BJ (cell line): Measurements from ENCODE around the gene BROX. TPM values are rescaled to one million over a fixed set of nuclear protein-coding genes. Genes with fewer than 3 reads are reported as not detected.
A peak's percentile ranks its signal among the peaks of the same experiment; 100 is the strongest.
"Not testable (repeated sequence)": the region's sequence is repeated elsewhere in the genome, so short reads cannot be mapped to it uniquely, and the experiment has no call there.

ENCODE experiments used
- CTCF ChIA-PET: fragments of 350-600 bp; formaldehyde crosslinking; extraction: SDS; loops from one replicate; lab custom pipeline; 2021; ENCODE audit warnings: antibody characterized with exemption, inconsistent platforms; lab: Yijun Ruan, JAX
- POLR2A ChIA-PET: fragments of 300-600 bp; sonication (Branson Sonifier 250); formaldehyde crosslinking; extraction: SDS; loops from one replicate; lab custom pipeline; 2021; ENCODE audit warnings: antibody characterized with exemption; lab: Charles Lee
- DNase-seq: peaks from one replicate; pipeline ENCODE4 v3.0.0-alpha.2; 2011; ENCODE audit warnings: low read depth
- H3K27me3 ChIP-seq: 2 replicates; pipeline ENCODE4 v1.6.0; 2011; ENCODE audit warnings: low read length; ENCODE audit not compliant: control insufficient read depth, insufficient read depth
- H3K36me3 ChIP-seq: 2 replicates; pipeline ENCODE4 v1.5.1; 2011; ENCODE audit warnings: low read length; ENCODE audit not compliant: control insufficient read depth, insufficient read depth
- H3K4me3 ChIP-seq: 2 replicates; pipeline ENCODE4 v1.5.1; 2011; ENCODE audit warnings: low read depth, mild to moderate bottlenecking, control low read depth, low read length
- CTCF ChIP-seq: IDR thresholded peaks from 2 replicates; pipeline ENCODE4 v1.5.1; 2011; ENCODE audit warnings: low read depth, mild to moderate bottlenecking, control low read depth, inconsistent platforms, low read length, moderate library complexity; ENCODE audit not compliant: insufficient read depth
- polyA minus RNA-seq: library from RNA; depleted of rRNA, polyadenylated mRNA; stranded (reverse); fragments of >200 nt; gene quantifications from 2 replicates; pipeline ENCODE4 v1.2.3, GENCODE V29; 2011; rRNA and poly(A)+ RNA removed
- polyA plus RNA-seq: library from polyadenylated mRNA; depleted of rRNA; stranded (reverse); fragments of >200 nt; gene quantifications from 2 replicates; pipeline ENCODE4 v1.2.3, GENCODE V29; 2011; rRNA removed

The BROX gene
- polyA plus RNA-seq (2.6 and 6.4 TPM in 2 replicates), polyA minus RNA-seq (4.7 and 11.2 TPM in 2 replicates)

- POLR2A ChIA-PET = no interaction called here
- CTCF ChIA-PET = interaction anchor here (0.6 to 1.6 kb wide), 3 partner anchors 9 to 247 kb away, joined by 3 to 5 read pairs (median 3); no protein-coding TSS in a partner anchor
- peak within 1 kb of the TSS; percentile 83 for H3K4me3 ChIP-seq
Observed at GRCh38 chr1:222712253-222713090, at the start of gene BROX, which contains the start of gene AIDA. TSS of gene BROX (plus strand) at chr1:222712564. CDS start at chr1:222715700, 3,136 bp downstream. TSS of gene AIDA (minus strand) at chr1:222712491. CDS start at chr1:222712317, 174 bp downstream.

GRCh38 chr1:222663431-222663934 is 48.9 kb upstream of the BROX start:
- no peak overlapping the region for H3K4me3 ChIP-seq
- ChIA-PET CTCF (no interaction called here), POLR2A (no interaction called here)
- peaks cover 15% of the 10 kb centered on the region for H3K36me3 ChIP-seq
- no peak for TF ChIP-seq CTCF
- no peak for DNase-seq
- no peaks in the 10 kb centered on the region for H3K27me3 ChIP-seq

More at GRCh38 chr1:222712253-222713090, at the start of gene BROX, which contains the start of gene AIDA:
- peak; percentile 17 for DNase-seq
- TF ChIP-seq CTCF = no peak
- 0 out of 2 replicates have a peak, but pooled peaks cover 5% of the 10 kb centered on the region for H3K36me3 ChIP-seq
- no peaks in the 10 kb centered on the region for H3K27me3 ChIP-seq

GRCh38 chr1:222665964-222666363 is 46.4 kb upstream of the BROX start:
- DNase-seq = no peak
- H3K36me3 ChIP-seq = peaks cover 15% of the 10 kb centered on the region
- H3K4me3 ChIP-seq = no peak overlapping the region
- no peaks in the 10 kb centered on the region for H3K27me3 ChIP-seq
- no peak for TF ChIP-seq CTCF
- ChIA-PET CTCF (interaction anchor here (0.7 kb wide), 1 partner anchor 21 kb away, joined by 3 read pairs; no protein-coding TSS in a partner anchor), POLR2A (no interaction called here)

- POLR2A ChIA-PET, CTCF ChIA-PET, H3K27me3 ChIP-seq, DNase-seq, H3K4me3 ChIP-seq: not testable (repeated sequence)
- H3K36me3 ChIP-seq = peaks cover 12% of the 10 kb centered on the region
Observed at GRCh38 chr1:222668184-222668583, 44.2 kb upstream of the BROX start.

- H3K36me3 ChIP-seq, CTCF ChIA-PET, DNase-seq, POLR2A ChIA-PET, H3K4me3 ChIP-seq, H3K27me3 ChIP-seq: not testable (repeated sequence)
Observed at GRCh38 chr1:222669107-222669506, 43.3 kb upstream of the BROX start.

- CTCF ChIA-PET = no interaction called here
- Histone ChIP-seq H3K27me3 (no peaks in the 10 kb centered on the region), H3K4me3 (no peak overlapping the region), H3K36me3 (peaks cover 5% of the 10 kb centered on the region)
- POLR2A ChIA-PET = no interaction called here
- TF ChIP-seq CTCF = no peak
- no peak for DNase-seq
Observed at GRCh38 chr1:222670110-222670509, 42.3 kb upstream of the BROX start.
